GM12878 (cell line): ENCODE data around the gene ARHGEF3. TPM values are rescaled to one million over a fixed set of nuclear protein-coding genes. Genes with fewer than 3 reads are reported as not detected.
A peak's percentile ranks its signal among the peaks of the same experiment; 100 is the strongest.

Experiments used
- BACH1 ChIP-seq: fragments of 450-650 bp; IDR thresholded peaks from 2 replicates; pipeline ENCODE4 v1.6.1; 2017; ENCODE audit warnings: mild to moderate bottlenecking, borderline replicate concordance
- BCL11A ChIP-seq: IDR thresholded peaks from 2 replicates; pipeline ENCODE4 v1.6.1; 2011; ENCODE audit warnings: low read depth, low read length
- CREM ChIP-seq: IDR thresholded peaks from 2 replicates; pipeline ENCODE4 v1.6.1; 2014; ENCODE audit warnings: antibody characterized with exemption, low read depth
- DPF2 ChIP-seq: fragments of 450-650 bp; IDR thresholded peaks from 2 replicates; pipeline ENCODE4 v1.6.1; 2017; ENCODE audit warnings: mild to moderate bottlenecking
- EGR1 ChIP-seq, 2 experiments: IDR thresholded peaks; 1 replicate in 1 of 2; 2 replicates in 1 of 2; pipeline ENCODE4 v1.6.1; 2011 to 2012; ENCODE audit warnings: low read depth in 2 of 2, low read length in 2 of 2, borderline replicate concordance in 1 of 2, mild to moderate bottlenecking in 1 of 2, moderate library complexity in 1 of 2
- ELK1 ChIP-seq: IDR thresholded peaks from 2 replicates; pipeline ENCODE4 v1.6.1; 2012; ENCODE audit warnings: low read depth, low read length, improper control_type of control experiment
- ESRRA ChIP-seq: IDR thresholded peaks from 2 replicates; pipeline ENCODE4 v1.6.1; 2012; ENCODE audit warnings: mild to moderate bottlenecking, low read length, improper control_type of control experiment
- FOXK2 ChIP-seq: fragments of 450-650 bp; IDR thresholded peaks from 2 replicates; pipeline ENCODE4 v1.6.1; 2017; ENCODE audit warnings: mild to moderate bottlenecking, moderate library complexity
- JUNB ChIP-seq: IDR thresholded peaks from 2 replicates; pipeline ENCODE4 v1.6.1; 2016; ENCODE audit warnings: antibody characterized with exemption, mild to moderate bottlenecking
- JUND ChIP-seq: IDR thresholded peaks from 2 replicates; pipeline ENCODE4 v1.6.1; 2012; ENCODE audit warnings: low read depth, mild to moderate bottlenecking, low read length, improper control_type of control experiment, moderate library complexity
- MAX ChIP-seq: IDR thresholded peaks from 2 replicates; pipeline ENCODE4 v1.6.1; 2012; ENCODE audit warnings: low read depth, low read length, improper control_type of control experiment
- MEF2B ChIP-seq: fragments of 450-650 bp; IDR thresholded peaks from 2 replicates; pipeline ENCODE4 v1.6.1; 2018; ENCODE audit warnings: mild to moderate bottlenecking, moderate library complexity; ENCODE audit not compliant: partially characterized antibody, poor library complexity, severe bottlenecking
- MTA2 ChIP-seq: fragments of 450-650 bp; IDR thresholded peaks from 2 replicates; pipeline ENCODE4 v1.6.1; 2016; ENCODE audit warnings: low read depth, mild to moderate bottlenecking, moderate library complexity
- NBN ChIP-seq: fragments of 450-650 bp; IDR thresholded peaks from 2 replicates; pipeline ENCODE4 v1.6.1; 2016
- NR2F1 ChIP-seq: fragments of 450-650 bp; conservative IDR thresholded peaks from 2 replicates; pipeline ENCODE4 v1.6.1; 2017; ENCODE audit warnings: mild to moderate bottlenecking
- POLR2AphosphoS5 ChIP-seq: IDR thresholded peaks from 2 replicates; pipeline ENCODE4 v1.6.1; 2011; ENCODE audit warnings: mild to moderate bottlenecking, low read length, inconsistent platforms
- RAD51 ChIP-seq: fragments of 450-650 bp; IDR thresholded peaks from 2 replicates; pipeline ENCODE4 v1.6.1; 2016; ENCODE audit warnings: moderate library complexity, mild to moderate bottlenecking, inconsistent platforms
- RELB ChIP-seq: fragments of 450-650 bp; IDR thresholded peaks from 2 replicates; pipeline ENCODE4 v1.6.1; 2017; ENCODE audit warnings: low read depth, mild to moderate bottlenecking, moderate library complexity
- SMAD5 ChIP-seq: IDR thresholded peaks from 2 replicates; pipeline ENCODE4 v1.6.1; 2016; ENCODE audit warnings: antibody characterized with exemption, low read depth
- SPI1 ChIP-seq: IDR thresholded peaks from 2 replicates; pipeline ENCODE4 v1.6.1; 2011; ENCODE audit warnings: low read depth, mild to moderate bottlenecking, low read length, moderate library complexity, borderline replicate concordance; ENCODE audit not compliant: insufficient read depth
- SUPT20H ChIP-seq: IDR thresholded peaks from 2 replicates; pipeline ENCODE4 v1.6.1; 2011; ENCODE audit warnings: low read depth, mild to moderate bottlenecking, low read length, moderate library complexity, borderline replicate concordance; ENCODE audit not compliant: control insufficient read depth
- TAF1 ChIP-seq: IDR thresholded peaks from 2 replicates; pipeline ENCODE4 v1.6.1; 2011; ENCODE audit warnings: mild to moderate bottlenecking, low read depth, low read length, borderline replicate concordance
- TCF12 ChIP-seq: IDR thresholded peaks from 2 replicates; pipeline ENCODE4 v1.6.1; 2011; ENCODE audit warnings: low read depth, mild to moderate bottlenecking, low read length
- USF1 ChIP-seq: IDR thresholded peaks from 2 replicates; pipeline ENCODE4 v1.6.1; 2011; ENCODE audit warnings: borderline replicate concordance, low read depth, mild to moderate bottlenecking, moderate library complexity, mixed read lengths, low read length; ENCODE audit not compliant: insufficient read depth; ENCODE audit errors: extremely low read length
- ZNF24 ChIP-seq: fragments of 450-650 bp; IDR thresholded peaks from 2 replicates; pipeline ENCODE4 v1.6.1; 2017; ENCODE audit warnings: antibody characterized with exemption, mild to moderate bottlenecking
- polyA plus RNA-seq, 11 experiments: library from polyadenylated mRNA; depleted of rRNA in 4 of 11; unstranded in 6 of 11; stranded (reverse) in 5 of 11; fragments of >200 nt; fragmentation: Nextera tagmentation in 4 of 11; fragmentation: Illumina TruSeq in 1 of 11; extraction: Ambion mirVana in 4 of 11; extraction: Trizol in 1 of 11; gene quantifications; 1 replicate in 1 of 11; 2 replicates in 10 of 11; pipeline versions ENCODE4 v1.2.1 to v1.2.3, GENCODE V29; 2011 to 2016; ENCODE audit warnings: inconsistent platforms in 2 of 11, missing spikeins in 2 of 11, low read depth in 1 of 11
- total RNA-seq, 4 experiments: library from RNA; depleted of rRNA in 3 of 4; stranded (reverse); fragments of >200 nt in 3 of 4; fragmentation: Illumina TruSeq in 1 of 4; extraction: Trizol in 1 of 4; gene quantifications; 2 replicates each; pipeline versions ENCODE4 v1.2.1 to v1.2.3, GENCODE V29; 2013 to 2021

The ARHGEF3 gene
- total and polyA plus RNA-seq, 10 of the 15 experiments (the other 5 are each of a cell fraction or from before 2014, with no cell fraction given) = 21.8 to 78.7 (median 56.2) TPM

GRCh38 chr3:56772952-56773938, 28.5 kb downstream of the ARHGEF3 start (continued):
- TF ChIP-seq BCL11A (peak; percentile 72; the same call in 1 of the 2 replicates), MAX (no peak), JUNB (no peak; the same call in 1 of the 2 replicates), TAF1 (no peak), DPF2 (peak; percentile 65), POLR2AphosphoS5 (no peak), MEF2B (peak; percentile 84), NBN (peak; percentile 50; the same call in 1 of the 2 replicates), RAD51 (peak; percentile 30; the same call in 1 of the 2 replicates), TCF12 (0 out of 2 replicates have a peak, but pooled peaks have one; percentile 8), BACH1 (no peak), SUPT20H (no peak), NR2F1 (peak; percentile 94), MTA2 (peak; percentile 73; the same call in 1 of the 2 replicates), ESRRA (no peak), EGR1 (IDR thresholded peaks at IDR 0.05; ENCODE audit: borderline replicate concordance in 1 of 2, low read depth in 2 of 2, low read length in 2 of 2) (no peak), SMAD5 (no peak), RELB (peak; percentile 90), SPI1 (no peak), JUND (no peak), CREM (0 out of 2 replicates have a peak, but pooled peaks have one; percentile 46), ELK1 (no peak), ZNF24 (no peak), USF1 (no peak), FOXK2 (no peak)
